Mammary epithelial cell (primary cell): ENCODE results near the gene SH2D6.
"Not testable (repeated sequence)": the region's sequence is repeated elsewhere in the genome, so short reads cannot be mapped to it uniquely, and the experiment has no call there.

Experiments used
- CTCF ChIP-seq, 2 donors: IDR thresholded peaks in 1 of 2; conservative IDR thresholded peaks in 1 of 2; 2 replicates each; pipeline ENCODE4 v1.5.1; 2011 to 2012; ENCODE audit warnings: inconsistent platforms in 2 of 2, low read length in 2 of 2, mild to moderate bottlenecking in 2 of 2, control low read depth in 1 of 2, low read depth in 1 of 2; ENCODE audit not compliant: insufficient read depth in 1 of 2; ENCODE audit errors: extremely low read depth in 1 of 2
- EZH2 ChIP-seq: IDR thresholded peaks from 2 replicates; pipeline ENCODE4 v1.6.1; 2012; ENCODE audit warnings: low read length, inconsistent platforms, borderline replicate concordance

DNA sequence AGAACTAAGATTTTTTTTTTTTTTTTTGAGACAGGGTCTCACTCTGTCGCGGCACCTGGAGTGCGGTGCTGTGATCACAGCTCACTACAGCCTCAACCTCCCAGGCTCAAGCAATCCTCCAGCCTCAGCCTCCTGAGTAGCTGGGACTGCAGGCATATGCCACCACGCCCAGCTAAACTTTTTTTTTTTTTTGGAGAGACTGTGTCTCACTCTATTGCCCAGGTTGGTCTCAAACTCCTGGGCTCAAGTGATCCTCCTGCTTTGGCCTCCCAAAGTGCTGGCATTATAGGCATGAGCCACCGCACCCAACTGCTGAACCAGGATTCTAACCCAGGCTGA, 4.1 kb upstream of the SH2D6 start:
- TF ChIP-seq CTCF (conservative IDR thresholded peaks at IDR 0.05 in 1 of 2, IDR thresholded peaks at IDR 0.05 in 1 of 2; ENCODE audit: extremely low read depth in 1 of 2, insufficient read depth in 1 of 2, low read depth in 1 of 2, low read length in 2 of 2); EZH2: not testable (repeated sequence)
